HG02642 (cell line): Measurements from ENCODE around the gene TIMM8A.
A peak's percentile ranks its signal among the peaks of the same experiment; 100 is the strongest.

Experiments used
- ATAC-seq: cut with Tn5 transposase; IDR thresholded peaks from one replicate; pipeline ENCODE4 v1.9.1; 2021; ENCODE audit warnings: mild to moderate bottlenecking; ENCODE audit not compliant: unreplicated experiment, poor library complexity

TIMM8A gene

GRCh38 chrX:101348452-101349192, at the start of gene TIMM8A:
Gene TIMM8A (minus strand): TSS chrX:101348742. CDS start chrX:101348664, 78 bp downstream.
- peak; percentile 98 for ATAC-seq

- no peak for ATAC-seq
Observed at GRCh38 chrX:101397779-101398178, 49.2 kb upstream of the TIMM8A start.

GRCh38 chrX:101395789-101396188, 47.2 kb upstream of the TIMM8A start:
- ATAC-seq = no peak

GRCh38 chrX:101394372-101394771, 45.8 kb upstream of the TIMM8A start:
- no peak for ATAC-seq

- no peak for ATAC-seq
Observed at GRCh38 chrX:101393530-101394305, 45.2 kb upstream of the TIMM8A start.

- ATAC-seq = no peak
Observed at GRCh38 chrX:101391831-101392230, 43.3 kb upstream of the TIMM8A start.

GRCh38 chrX:101390664-101391525, 42.4 kb upstream of the TIMM8A start, which contains the start of gene RPL36A:
Gene RPL36A (plus strand): TSS chrX:101391011. CDS start chrX:101391044, 33 bp downstream.
- ATAC-seq = peak; percentile 82

- ATAC-seq = no peak
Observed at GRCh38 chrX:101388604-101389003, 40.1 kb upstream of the TIMM8A start.

- ATAC-seq = no peak
Observed at GRCh38 chrX:101386542-101386885, 38.0 kb upstream of the TIMM8A start.

- ATAC-seq = peak; percentile 65
Observed at GRCh38 chrX:101385795-101386541, 37.4 kb upstream of the TIMM8A start, which contains the start of gene BTK. Gene BTK (minus strand): TSS chrX:101386191. CDS start chrX:101375284, 10,907 bp downstream.

GRCh38 chrX:101385026-101385684, 36.6 kb upstream of the TIMM8A start:
- no peak for ATAC-seq

- ATAC-seq = peak; percentile 78
Observed at GRCh38 chrX:101383679-101384205, 35.2 kb upstream of the TIMM8A start.

- no peak for ATAC-seq
Observed at GRCh38 chrX:101377547-101377946, 29.0 kb upstream of the TIMM8A start.

- ATAC-seq = peak; percentile 73
Observed at GRCh38 chrX:101370888-101371504, 22.5 kb upstream of the TIMM8A start.

- no peak for ATAC-seq
Observed at GRCh38 chrX:101369687-101370086, 21.1 kb upstream of the TIMM8A start.

- no peak for ATAC-seq
Observed at GRCh38 chrX:101368800-101369199, 20.3 kb upstream of the TIMM8A start.

- ATAC-seq = no peak
Observed at GRCh38 chrX:101365301-101365795, 16.8 kb upstream of the TIMM8A start.

- no peak for ATAC-seq
Observed at GRCh38 chrX:101362757-101363156, 14.2 kb upstream of the TIMM8A start.
